Endometrium (tissue), 2 donors: ENCODE measurements around the gene SPSB1.

Experiments
- FAIRE-seq: peaks from 2 replicates; lab custom pipeline; 2012; peaks lifted over from hg19 to GRCh38; lab: Jason Lieb, UNC
- donor health status: control.
- donor health status: control.

The SPSB1 gene

GRCh38 chr1:9345922-9346321, 53.2 kb downstream of the SPSB1 start:
- no peak for FAIRE-seq

GRCh38 chr1:9346566-9346965, 53.9 kb downstream of the SPSB1 start:
- FAIRE-seq, result no peak

GRCh38 chr1:9347095-9347850, 54.6 kb downstream of the SPSB1 start:
- no peak for FAIRE-seq

- no peak for FAIRE-seq
These were observed 56.7 kb downstream of the SPSB1 start for GRCh38 chr1:9349331-9349851.

GRCh38 chr1:9350013-9350908, 57.6 kb downstream of the SPSB1 start:
- FAIRE-seq, result no peak

- no peak for FAIRE-seq
These were observed 58.3 kb downstream of the SPSB1 start for GRCh38 chr1:9350960-9351359.

GRCh38 chr1:9351654-9352271, 59.1 kb downstream of the SPSB1 start:
- FAIRE-seq, result no peak

- FAIRE-seq, result no peak
These were observed 59.9 kb downstream of the SPSB1 start for GRCh38 chr1:9352377-9353134.

GRCh38 chr1:9355503-9355902, 62.8 kb downstream of the SPSB1 start:
- FAIRE-seq, result no peak

GRCh38 chr1:9356021-9356420, 63.3 kb downstream of the SPSB1 start:
- no peak for FAIRE-seq

GRCh38 chr1:9356829-9357466, 64.3 kb downstream of the SPSB1 start:
- FAIRE-seq, result no peak

GRCh38 chr1:9357958-9358357, 65.3 kb downstream of the SPSB1 start:
- no peak for FAIRE-seq

- FAIRE-seq, result no peak
These were observed 67.8 kb downstream of the SPSB1 start for GRCh38 chr1:9360371-9361064.

GRCh38 chr1:9361630-9362260, 69.1 kb downstream of the SPSB1 start:
- no peak for FAIRE-seq

GRCh38 chr1:9362488-9362887, 69.8 kb downstream of the SPSB1 start:
- no peak for FAIRE-seq

- no peak for FAIRE-seq
These were observed 70.4 kb downstream of the SPSB1 start for GRCh38 chr1:9363061-9363471.

- no peak for FAIRE-seq
These were observed 73.6 kb downstream of the SPSB1 start for GRCh38 chr1:9366298-9366697.

- FAIRE-seq, result no peak
These were observed 74.5 kb downstream of the SPSB1 start for GRCh38 chr1:9366943-9367780.

- no peak for FAIRE-seq
These were observed 75.1 kb downstream of the SPSB1 start for GRCh38 chr1:9367806-9368205.
